HG03457 (cell line): ENCODE data around the gene HEBP2.
A peak's percentile ranks its signal among the peaks of the same experiment; 100 is the strongest.
"Not testable (repeated sequence)": the region's sequence is repeated elsewhere in the genome, so short reads cannot be mapped to it uniquely, and the experiment has no call there.

Experiments used
- ATAC-seq: cut with Tn5 transposase; IDR thresholded peaks from one replicate; pipeline ENCODE4 v1.9.1; 2021; ENCODE audit warnings: moderate number of reproducible peaks; ENCODE audit not compliant: unreplicated experiment

The HEBP2 gene

GRCh38 chr6:138403801-138404665, at the start of gene HEBP2:
HEBP2 (plus strand) TSS chr6:138404223; CDS start chr6:138404496, 273 bp downstream.
- peak; percentile 90 for ATAC-seq

GRCh38 chr6:138357928-138358327, 46.1 kb upstream of the HEBP2 start:
- no peak for ATAC-seq

- not testable (repeated sequence) for ATAC-seq
These were observed 35.3 kb upstream of the HEBP2 start for GRCh38 chr6:138368684-138369083.

- ATAC-seq: no peak
These were observed 33.2 kb upstream of the HEBP2 start for GRCh38 chr6:138370631-138371451.

- no peak for ATAC-seq
These were observed 32.6 kb upstream of the HEBP2 start for GRCh38 chr6:138371452-138371711.

GRCh38 chr6:138371720-138372119, 32.3 kb upstream of the HEBP2 start:
- no peak for ATAC-seq

- ATAC-seq: no peak
These were observed 31.1 kb upstream of the HEBP2 start for GRCh38 chr6:138372711-138373463.

- no peak for ATAC-seq
These were observed 29.8 kb upstream of the HEBP2 start for GRCh38 chr6:138374230-138374629.

GRCh38 chr6:138374815-138375214, 29.2 kb upstream of the HEBP2 start:
- no peak for ATAC-seq

- no peak for ATAC-seq
These were observed 27.0 kb upstream of the HEBP2 start for GRCh38 chr6:138377042-138377441.

GRCh38 chr6:138377844-138378243, 26.2 kb upstream of the HEBP2 start, which contains the start of gene SMIM28:
SMIM28 (plus strand) TSS chr6:138377905; CDS start chr6:138378073, 168 bp downstream.
- no peak for ATAC-seq

- no peak for ATAC-seq
These were observed 25.6 kb upstream of the HEBP2 start for GRCh38 chr6:138378463-138378862.

GRCh38 chr6:138382498-138383265, 21.3 kb upstream of the HEBP2 start:
- ATAC-seq: no peak

- no peak for ATAC-seq
These were observed 20.2 kb upstream of the HEBP2 start for GRCh38 chr6:138383776-138384175.

GRCh38 chr6:138386897-138387296, 17.1 kb upstream of the HEBP2 start:
- no peak for ATAC-seq

- no peak for ATAC-seq
These were observed 16.2 kb upstream of the HEBP2 start for GRCh38 chr6:138387577-138388368.

GRCh38 chr6:138389551-138389950, 14.5 kb upstream of the HEBP2 start:
- no peak for ATAC-seq

GRCh38 chr6:138393871-138394783, 9.9 kb upstream of the HEBP2 start:
- ATAC-seq: no peak

GRCh38 chr6:138396709-138397108, 7.3 kb upstream of the HEBP2 start:
- ATAC-seq: no peak
